Hepatocyte (in vitro differentiated cells): ENCODE data around the gene RAB26.

Source experiments
- CTCF ChIP-seq: fragments of 200-600 bp; sonication (generic); IDR thresholded peaks from 2 replicates; pipeline ENCODE4 v1.5.1; 2016; ENCODE audit warnings: antibody characterized with exemption, mild to moderate bottlenecking; ENCODE audit not compliant: poor library complexity
- EZH2 ChIP-seq: fragments of 200-600 bp; sonication (generic); IDR thresholded peaks from 2 replicates; pipeline ENCODE4 v1.6.1; 2016; ENCODE audit warnings: antibody characterized with exemption, mild to moderate bottlenecking, borderline replicate concordance
- EZH2phosphoT487 ChIP-seq: fragments of 200-600 bp; sonication (generic); IDR thresholded peaks from one replicate; pipeline ENCODE4 v1.6.1; 2018; ENCODE audit warnings: antibody characterized with exemption, mild to moderate bottlenecking, low read depth, moderate library complexity; ENCODE audit not compliant: unreplicated experiment, severe bottlenecking

- TF ChIP-seq CTCF, result no peak
- no peak for TF ChIP-seq EZH2
- no peak for TF ChIP-seq EZH2phosphoT487
Observed at GRCh38 chr16:2181952-2182351, 33.5 kb downstream of the RAB26 start.
